ENCODE data around the gene BCL2L1. TPM values are rescaled to one million over a fixed set of nuclear protein-coding genes. Genes with fewer than 3 reads are reported as not detected.

The BCL2L1 gene
- total RNA-seq, 1 experiment from 2014 or later = 226 TPM

DNA sequence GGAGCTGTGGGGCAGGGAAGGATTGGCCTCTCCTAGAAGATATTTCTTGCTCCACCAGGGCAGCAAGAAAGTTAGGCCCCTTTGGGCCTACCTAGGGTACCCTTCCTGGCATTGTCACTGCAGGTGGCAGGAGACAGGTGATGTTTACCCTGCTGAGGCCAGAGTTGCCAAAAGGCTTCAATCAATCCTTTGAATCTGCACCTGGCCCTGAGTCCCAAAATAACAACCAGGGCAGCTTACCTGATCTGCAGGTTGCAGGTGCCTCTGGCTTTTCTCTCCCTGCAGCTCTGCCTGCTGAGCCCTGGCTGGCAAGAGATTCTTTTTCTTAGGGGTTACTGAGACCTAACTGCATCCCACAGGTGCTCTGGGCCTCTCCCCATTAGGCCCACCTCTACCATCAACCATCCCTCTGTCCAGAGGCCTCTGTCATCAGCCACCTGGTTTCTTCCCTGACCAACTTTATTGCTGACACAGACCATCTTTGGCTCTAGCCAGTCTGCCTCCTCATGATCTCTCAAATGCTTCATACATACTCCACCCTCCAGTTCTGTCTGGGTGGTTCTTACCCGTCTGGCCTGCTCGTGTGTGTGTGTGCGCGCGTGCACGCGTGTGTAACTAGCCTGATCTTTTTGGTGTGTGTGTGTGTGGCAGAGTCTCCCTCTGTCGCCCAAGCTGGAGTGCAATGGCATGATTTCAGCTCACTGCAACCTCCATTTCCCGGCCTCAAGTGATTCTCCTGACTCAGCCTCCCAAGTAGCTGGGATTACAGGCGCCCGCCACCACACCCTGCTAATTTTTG, 13.7 kb downstream of the BCL2L1 start:
- no TSS peak for BruUV-seq (replicated peaks)
- Histone ChIP-seq H3K36me3 (ENCODE audit: control insufficient read depth in 1 of 2, insufficient read depth in 2 of 2, low read length in 2 of 2) (peaks cover 6 to 63% of the 10 kb centered on the region in 2 experiments; a peak in 2 of 4 replicates), H3K4me2 (ENCODE audit: low read length) (peak overlapping the region; percentile 34), H3K27me3 (ENCODE audit: insufficient read depth, low read length) (no peaks in the 10 kb centered on the region), H3K79me2 (ENCODE audit: insufficient read depth, low read length) (peaks cover 99% of the 10 kb centered on the region), H3K9me2 (ENCODE audit: insufficient read depth) (no peaks in the 10 kb centered on the region), H3K4me3 (replicated peaks in 1 of 2; ENCODE audit: low read depth in 1 of 2, low read length in 2 of 2) (no peak overlapping the region), H3K4me1 (ENCODE audit: control insufficient read depth in 1 of 2, insufficient read depth in 2 of 2, low read length in 2 of 2) (peaks cover 87 to 99% of the 10 kb centered on the region in 2 experiments), H4K20me1 (ENCODE audit: insufficient read depth) (no peaks in the 10 kb centered on the region), H3K27ac (ENCODE audit: low read depth, low read length) (peak overlapping the region; percentile 58), H3K9me3 (ENCODE audit: control insufficient read depth in 1 of 2, insufficient read depth in 1 of 2, low read depth in 1 of 2, low read length in 2 of 2) (no peaks in the 10 kb centered on the region), H3K9ac (ENCODE audit: low read length) (peak overlapping the region; percentile 37), H2AFZ (ENCODE audit: low read depth, low read length, poor library complexity, severe bottlenecking) (no peak overlapping the region)
- no peak for DNase-seq (ENCODE audit: low read depth, low spot score)
- ChIA-PET POLR2A (interaction anchor here (1.7 kb wide), 1 partner anchor 12 kb away, joined by 8 read pairs; no protein-coding TSS in a partner anchor), CTCF (interaction anchor here (1.1 to 1.7 kb wide), 2 partner anchors 15 to 75 kb away, joined by 4 to 6 read pairs; no protein-coding TSS in a partner anchor), RAD21 (ENCODE audit: low non-redundant PET in 1 of 2, low total read pairs in 2 of 2, uncharacterized antibody in 2 of 2, unreplicated experiment in 2 of 2) (no interaction called here)
- no peak for ATAC-seq
- intact Hi-C loops (cut with micrococcal nuclease) = no loop called here
- TF ChIP-seq CBX3 (IDR thresholded peaks at IDR 0.05; ENCODE audit: low read depth) (no peak), ZFX (IDR thresholded peaks at IDR 0.05) (peak; percentile 40)

DNA sequence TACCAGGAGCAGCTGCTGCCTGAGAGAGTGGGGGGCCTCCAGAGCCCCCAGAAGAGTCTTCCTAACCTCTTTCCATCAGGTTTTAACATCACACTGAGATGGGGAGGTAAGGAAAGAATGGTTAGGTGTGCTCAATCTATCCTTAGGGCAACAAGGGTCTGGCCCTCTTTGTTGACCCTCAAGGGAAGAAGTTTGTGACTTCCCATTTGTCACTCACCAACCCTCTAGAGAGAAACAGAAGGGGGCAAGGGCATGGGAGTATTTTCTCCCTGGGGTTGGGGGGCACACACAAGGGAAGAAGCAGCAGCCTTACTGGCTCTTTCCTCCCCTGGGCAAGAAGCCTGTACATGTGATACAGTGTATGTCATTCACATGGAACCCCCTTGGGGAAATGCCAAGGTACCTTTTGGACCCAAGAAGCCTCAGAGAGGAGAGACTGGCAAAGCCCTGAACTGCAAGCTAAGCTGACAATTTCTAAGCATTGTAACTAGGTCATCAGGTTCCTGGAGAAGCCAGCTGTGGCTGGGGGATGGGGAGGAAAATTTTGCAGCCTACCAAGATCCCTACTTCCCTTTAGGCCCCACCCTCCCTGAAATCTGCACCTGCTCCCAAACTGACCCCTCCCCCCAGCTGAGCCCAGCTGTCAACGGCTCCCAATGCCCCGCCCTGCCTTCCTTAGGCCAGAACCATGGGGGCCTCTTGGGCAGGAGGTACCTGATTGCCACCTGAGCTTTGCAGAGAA, 14.5 kb downstream of the BCL2L1 start:
- Histone ChIP-seq H4K20me1 (ENCODE audit: insufficient read depth) (no peaks in the 10 kb centered on the region), H3K27me3 (ENCODE audit: insufficient read depth, low read length) (no peaks in the 10 kb centered on the region), H3K9ac (ENCODE audit: low read length) (peak overlapping the region; percentile 37), H2AFZ (ENCODE audit: low read depth, low read length, poor library complexity, severe bottlenecking) (no peak overlapping the region), H3K4me3 (replicated peaks in 1 of 2; ENCODE audit: low read depth in 1 of 2, low read length in 2 of 2) (no peak overlapping the region), H3K79me2 (ENCODE audit: insufficient read depth, low read length) (peaks cover 99% of the 10 kb centered on the region), H3K4me2 (ENCODE audit: low read length) (peak overlapping the region; percentile 34), H3K27ac (ENCODE audit: low read depth, low read length) (peak overlapping the region; percentile 58), H3K9me3 (ENCODE audit: control insufficient read depth in 1 of 2, insufficient read depth in 1 of 2, low read depth in 1 of 2, low read length in 2 of 2) (no peaks in the 10 kb centered on the region), H3K36me3 (ENCODE audit: control insufficient read depth in 1 of 2, insufficient read depth in 2 of 2, low read length in 2 of 2) (peaks cover 6 to 59% of the 10 kb centered on the region in 2 experiments; a peak in 2 of 4 replicates), H3K9me2 (ENCODE audit: insufficient read depth) (no peaks in the 10 kb centered on the region), H3K4me1 (ENCODE audit: control insufficient read depth in 1 of 2, insufficient read depth in 2 of 2, low read length in 2 of 2) (peaks cover 86 to 99% of the 10 kb centered on the region in 2 experiments)
- ATAC-seq = no peak
- BruUV-seq (replicated peaks) = no TSS peak
- intact Hi-C loops (cut with micrococcal nuclease) = no loop called here
- TF ChIP-seq POLR2AphosphoS5 (IDR thresholded peaks at IDR 0.05; ENCODE audit: low read depth, low read length) = peak; percentile 33; the same call in 1 of the 2 replicates
- TF ChIP-seq, protein P1, sequence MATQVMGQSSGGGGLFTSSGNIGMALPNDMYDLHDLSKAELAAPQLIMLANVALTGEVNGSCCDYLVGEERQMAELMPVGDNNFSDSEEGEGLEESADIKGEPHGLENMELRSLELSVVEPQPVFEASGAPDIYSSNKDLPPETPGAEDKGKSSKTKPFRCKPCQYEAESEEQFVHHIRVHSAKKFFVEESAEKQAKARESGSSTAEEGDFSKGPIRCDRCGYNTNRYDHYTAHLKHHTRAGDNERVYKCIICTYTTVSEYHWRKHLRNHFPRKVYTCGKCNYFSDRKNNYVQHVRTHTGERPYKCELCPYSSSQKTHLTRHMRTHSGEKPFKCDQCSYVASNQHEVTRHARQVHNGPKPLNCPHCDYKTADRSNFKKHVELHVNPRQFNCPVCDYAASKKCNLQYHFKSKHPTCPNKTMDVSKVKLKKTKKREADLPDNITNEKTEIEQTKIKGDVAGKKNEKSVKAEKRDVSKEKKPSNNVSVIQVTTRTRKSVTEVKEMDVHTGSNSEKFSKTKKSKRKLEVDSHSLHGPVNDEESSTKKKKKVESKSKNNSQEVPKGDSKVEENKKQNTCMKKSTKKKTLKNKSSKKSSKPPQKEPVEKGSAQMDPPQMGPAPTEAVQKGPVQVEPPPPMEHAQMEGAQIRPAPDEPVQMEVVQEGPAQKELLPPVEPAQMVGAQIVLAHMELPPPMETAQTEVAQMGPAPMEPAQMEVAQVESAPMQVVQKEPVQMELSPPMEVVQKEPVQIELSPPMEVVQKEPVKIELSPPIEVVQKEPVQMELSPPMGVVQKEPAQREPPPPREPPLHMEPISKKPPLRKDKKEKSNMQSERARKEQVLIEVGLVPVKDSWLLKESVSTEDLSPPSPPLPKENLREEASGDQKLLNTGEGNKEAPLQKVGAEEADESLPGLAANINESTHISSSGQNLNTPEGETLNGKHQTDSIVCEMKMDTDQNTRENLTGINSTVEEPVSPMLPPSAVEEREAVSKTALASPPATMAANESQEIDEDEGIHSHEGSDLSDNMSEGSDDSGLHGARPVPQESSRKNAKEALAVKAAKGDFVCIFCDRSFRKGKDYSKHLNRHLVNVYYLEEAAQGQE (IDR thresholded peaks at IDR 0.05; ENCODE audit: low read depth) = no peak
- POLR2A ChIA-PET = interaction anchor here (0.5 to 1.7 kb wide), 2 partner anchors 12 to 14 kb away, joined by 4 to 8 read pairs; partner anchors contain the start of gene BCL2L1
- DNase-seq (ENCODE audit: low read depth, low spot score) = no peak
- RAD21 ChIA-PET (ENCODE audit: low non-redundant PET in 1 of 2, low total read pairs in 2 of 2, uncharacterized antibody in 2 of 2, unreplicated experiment in 2 of 2) = no interaction called here
- CTCF ChIA-PET = interaction anchor here (1.1 to 2.5 kb wide), 2 partner anchors 15 to 75 kb away, joined by 4 to 10 read pairs; no protein-coding TSS in a partner anchor

All from HCT116 (cell line).